Activated naive CD4-positive, alpha-beta T cell (primary cell): Measurements from ENCODE around the gene ULK4.
"Not testable (repeated sequence)": the region's sequence is repeated elsewhere in the genome, so short reads cannot be mapped to it uniquely, and the experiment has no call there.

Source experiments
- DNase-seq, 4 experiments: peaks; one replicate each; lab custom pipeline; 2025; lab: John Stamatoyannopoulos, UW

Gene ULK4

GRCh38 chr3:41647730-41648129 lies 314.2 kb downstream of the ULK4 start:
- DNase-seq, result not testable (repeated sequence)

GRCh38 chr3:41640076-41640475 lies 321.8 kb downstream of the ULK4 start:
- DNase-seq, result no peak

GRCh38 chr3:41638381-41638780 lies 323.5 kb downstream of the ULK4 start:
- DNase-seq, result no peak

GRCh38 chr3:41632700-41633099 lies 329.2 kb downstream of the ULK4 start:
- no peak for DNase-seq

- DNase-seq, result no peak
These were observed 331.2 kb downstream of the ULK4 start for GRCh38 chr3:41630708-41631107.

GRCh38 chr3:41629986-41630385 lies 331.9 kb downstream of the ULK4 start:
- no peak for DNase-seq

- DNase-seq, result no peak
These were observed 332.8 kb downstream of the ULK4 start for GRCh38 chr3:41629072-41629471.

DNA sequence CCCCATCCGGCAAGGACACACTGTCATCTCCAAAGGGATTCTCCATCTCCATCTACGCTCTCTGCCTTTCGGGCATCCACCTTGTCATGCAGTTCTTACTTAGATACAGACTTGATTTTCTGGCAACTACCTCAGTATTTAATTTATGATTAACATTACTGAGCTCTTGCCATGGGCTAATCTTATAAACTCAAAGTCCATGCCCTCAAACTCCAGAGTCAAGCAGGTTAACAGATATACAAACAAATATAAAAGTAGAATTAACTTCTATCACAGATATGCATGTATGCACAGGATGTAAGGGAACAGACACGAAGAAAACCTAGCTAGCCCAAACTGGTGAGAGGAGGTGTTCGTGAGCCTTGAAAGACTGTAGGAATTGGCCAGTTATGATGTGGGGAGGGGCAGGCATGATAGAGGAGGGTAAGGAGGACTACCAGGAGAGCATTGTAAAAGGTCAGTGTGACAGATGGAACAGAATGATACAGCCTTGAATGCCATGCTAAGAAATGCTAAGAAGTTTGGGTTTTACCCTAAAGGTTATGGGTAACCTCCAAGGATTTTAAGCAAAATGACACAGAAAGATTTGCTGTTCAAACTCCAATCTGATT lies 334.3 kb downstream of the ULK4 start:
- DNase-seq, result no peak

GRCh38 chr3:41612853-41613252 lies 349.1 kb downstream of the ULK4 start:
- DNase-seq, result no peak

- no peak for DNase-seq
These were observed 350.9 kb downstream of the ULK4 start for GRCh38 chr3:41611008-41611407.

GRCh38 chr3:41608347-41608746 lies 353.6 kb downstream of the ULK4 start:
- no peak for DNase-seq

DNA sequence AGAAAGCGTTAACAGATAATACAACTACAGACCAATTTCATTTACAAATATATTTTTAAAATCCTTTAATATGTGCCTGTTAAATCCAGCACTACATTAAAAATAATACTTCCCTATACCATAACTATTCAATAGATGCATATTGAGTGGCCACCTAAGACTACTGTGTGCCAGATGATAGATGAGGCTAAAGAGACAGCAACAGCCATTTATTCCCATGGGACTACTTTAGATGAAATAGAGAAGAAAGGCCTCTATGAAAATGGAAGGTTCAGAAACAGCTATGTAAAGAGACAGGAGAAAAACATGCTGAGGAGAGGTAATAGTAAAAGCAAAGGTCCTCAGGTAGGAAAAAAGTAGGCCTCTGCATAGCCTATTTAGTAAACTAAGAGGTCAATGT lies 358.1 kb downstream of the ULK4 start:
- DNase-seq, result no peak

DNA sequence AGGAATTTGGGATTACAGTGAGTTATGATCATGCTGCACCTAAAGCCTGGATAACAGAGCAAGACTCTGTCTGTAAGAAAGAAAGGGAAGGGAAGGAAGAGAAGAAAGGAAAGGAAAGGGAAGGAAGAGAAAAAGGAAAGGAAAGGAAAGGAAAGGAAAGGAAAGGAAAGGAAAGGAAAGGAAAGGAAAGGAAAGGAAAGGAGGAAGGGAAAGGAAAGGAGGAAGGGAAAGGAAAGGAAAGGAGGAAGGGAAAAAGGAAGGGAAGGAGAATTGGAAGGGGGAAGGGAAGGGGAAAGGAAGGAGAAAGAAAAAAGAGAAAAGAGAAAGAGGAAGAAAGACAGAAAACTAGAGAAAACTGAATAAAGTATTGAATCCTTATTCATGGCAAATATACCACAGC lies 359.8 kb downstream of the ULK4 start:
- no peak for DNase-seq

- DNase-seq, result no peak
These were observed 360.4 kb downstream of the ULK4 start for GRCh38 chr3:41601404-41601987.

GRCh38 chr3:41600616-41601015 lies 361.3 kb downstream of the ULK4 start:
- DNase-seq, result no peak

- no peak for DNase-seq
These were observed 362.8 kb downstream of the ULK4 start for GRCh38 chr3:41599127-41599484.

DNA sequence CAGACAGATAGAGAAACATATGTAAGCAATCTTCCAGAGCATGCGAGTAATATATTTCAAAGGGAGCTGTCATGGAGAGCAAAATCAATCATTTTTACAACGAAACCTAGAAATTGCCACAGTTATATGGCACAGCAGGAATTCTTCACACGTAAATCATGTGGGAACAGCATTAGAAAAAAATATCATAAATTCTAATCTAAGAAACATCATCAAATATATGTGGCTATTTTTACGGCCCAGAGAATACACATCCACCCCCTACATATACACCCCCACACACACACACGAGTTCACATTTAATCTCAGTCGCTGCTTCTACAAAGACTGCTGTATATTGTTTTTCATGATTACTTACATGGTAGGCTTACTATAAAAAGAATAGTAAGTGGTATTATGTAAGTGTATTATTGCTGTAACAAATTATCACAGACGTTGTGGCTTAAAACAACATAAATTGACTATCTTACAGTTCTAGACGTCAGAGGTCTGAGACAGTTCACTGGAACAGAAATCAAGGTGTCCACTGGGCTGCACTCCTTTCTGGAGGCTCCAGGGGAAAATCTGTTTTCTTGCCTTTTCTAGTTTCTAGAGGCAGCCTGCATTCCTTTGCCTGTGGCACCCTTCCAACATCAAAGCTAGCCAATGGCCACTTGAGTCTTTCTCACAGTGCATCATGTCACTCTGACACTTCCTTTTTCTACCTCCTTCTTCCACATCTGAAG lies 363.3 kb downstream of the ULK4 start:
- no peak for DNase-seq

DNA sequence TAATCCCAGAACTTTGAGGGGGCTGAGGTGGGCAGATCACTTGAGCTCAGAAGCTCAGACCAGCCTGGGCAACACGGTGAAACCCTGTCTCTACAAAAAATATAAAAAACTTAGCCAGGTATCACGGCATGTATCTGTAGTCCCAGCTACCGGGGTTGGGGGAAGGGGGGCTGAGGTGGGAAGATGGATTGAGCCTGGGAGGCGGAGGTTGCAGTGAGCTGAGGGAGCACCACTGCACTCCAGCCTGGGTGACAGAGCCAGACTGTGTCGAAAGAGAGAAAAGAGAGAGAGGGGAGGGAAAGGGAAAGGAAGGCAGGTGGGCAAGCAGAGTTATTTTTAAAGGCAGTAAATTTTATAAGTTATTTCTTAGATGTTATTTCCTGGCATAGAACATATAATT lies 368.1 kb downstream of the ULK4 start:
- DNase-seq, result no peak

DNA sequence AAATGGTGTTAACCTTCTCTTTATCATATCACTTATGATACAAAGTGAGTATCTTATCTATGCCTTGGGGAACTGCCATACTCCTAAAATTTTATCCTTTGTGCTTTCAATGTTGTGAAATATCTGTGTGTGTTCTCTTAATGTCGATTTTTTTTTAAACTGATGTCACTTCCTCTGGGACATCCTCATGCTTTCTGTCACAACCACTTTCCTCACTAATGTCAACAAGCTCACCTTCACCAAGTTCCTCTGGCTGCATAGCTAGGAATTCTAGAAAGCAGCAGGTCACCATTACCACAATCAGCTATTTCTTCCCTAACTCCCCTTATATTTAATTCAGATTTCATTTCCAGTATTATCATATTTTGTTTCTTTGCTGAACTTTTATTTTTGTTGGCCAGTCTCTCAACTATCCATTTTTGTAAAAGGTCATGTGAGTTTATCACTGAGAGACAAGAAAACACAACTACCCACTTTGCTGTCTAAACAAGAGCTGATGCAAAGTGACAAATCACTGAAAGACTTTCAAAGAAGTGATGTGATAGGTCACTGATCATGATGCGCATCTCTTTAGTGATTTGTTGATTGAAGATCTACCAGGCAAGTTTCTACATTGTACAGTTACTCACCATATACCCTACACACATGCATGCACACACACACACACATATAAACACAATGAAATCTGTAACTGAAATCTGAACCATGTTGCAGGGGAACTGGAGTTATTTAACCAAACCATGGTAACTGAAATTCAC lies 369.0 kb downstream of the ULK4 start:
- no peak for DNase-seq

DNA sequence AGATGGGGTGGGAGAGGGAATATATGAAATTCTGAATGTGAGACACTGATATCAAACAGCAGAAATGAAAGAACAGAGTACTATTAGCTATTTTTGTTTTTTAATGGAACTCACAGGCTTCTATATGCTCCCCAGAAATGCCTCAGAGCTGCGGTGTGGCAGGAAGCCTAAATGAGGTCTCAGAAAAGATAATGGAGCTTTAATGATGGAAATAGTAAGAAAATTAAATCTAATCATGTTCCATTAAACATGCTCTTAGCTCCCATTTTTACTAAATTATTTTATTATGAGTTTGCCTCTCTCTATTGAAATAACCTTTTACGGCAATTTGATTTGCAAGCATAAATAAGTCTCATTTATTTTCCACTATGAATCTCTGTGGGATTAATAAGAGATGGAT lies 378.9 kb downstream of the ULK4 start:
- no peak for DNase-seq

GRCh38 chr3:41581700-41582099 lies 380.2 kb downstream of the ULK4 start:
- DNase-seq, result no peak

GRCh38 chr3:41580274-41580959 lies 381.5 kb downstream of the ULK4 start:
- no peak for DNase-seq
